DLD1 (cell line): Measurements from ENCODE around the gene NDUFB8.
"Not testable (repeated sequence)": the region's sequence is repeated elsewhere in the genome, so short reads cannot be mapped to it uniquely, and the experiment has no call there.

Experiments used
- in situ Hi-C: cut with HindIII; loops from 2 replicates; pipeline ENCODE4 v1.10.0; 2017; ENCODE audit warnings: low sequenced_read_pairs

NDUFB8 gene

DNA sequence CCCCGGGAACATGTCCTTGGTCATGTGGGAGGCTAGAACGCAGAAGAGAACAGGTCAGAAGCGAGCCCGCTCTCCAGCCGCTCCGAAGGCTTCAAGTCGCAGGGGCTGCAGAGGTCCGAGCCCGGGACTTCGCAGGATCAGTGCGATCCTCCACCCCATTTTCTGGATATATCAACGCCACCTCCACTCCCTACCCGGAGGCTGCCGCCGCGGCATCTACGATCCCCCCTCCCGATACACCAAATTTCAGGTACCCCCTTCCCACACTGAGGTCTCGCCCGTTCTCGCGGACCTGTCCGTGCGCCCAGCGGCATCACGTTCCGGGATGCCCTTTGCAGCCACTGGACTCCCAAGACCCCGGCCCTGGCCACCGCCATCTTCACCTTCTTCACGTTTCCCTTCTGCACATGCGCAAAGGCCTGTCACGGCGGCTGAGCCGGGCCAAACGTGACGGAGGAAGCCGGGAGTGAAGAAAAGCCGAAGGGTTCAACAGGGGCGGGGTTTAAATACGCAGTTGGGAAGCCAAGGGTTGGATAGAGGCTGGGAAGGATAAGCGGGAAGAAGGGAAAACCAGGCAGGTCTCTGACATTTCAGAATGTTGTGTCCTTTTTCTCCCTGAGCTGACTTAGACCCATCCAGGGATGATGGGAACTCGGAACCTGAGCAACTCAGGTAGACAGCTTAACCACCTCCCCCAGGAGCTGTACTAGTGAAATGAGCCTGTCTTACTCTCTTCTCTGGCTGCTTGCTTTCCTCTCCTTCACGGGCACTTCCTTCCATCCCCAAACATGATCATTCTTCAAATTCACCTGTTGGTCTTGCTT, at the start of gene NDUFB8:
Gene NDUFB8, minus strand, starts transcription at position 397 of the 824 bp plus-strand sequence. Its CDS starts 20 bp downstream, at position 377.
- in situ Hi-C loops: no loop called here

DNA sequence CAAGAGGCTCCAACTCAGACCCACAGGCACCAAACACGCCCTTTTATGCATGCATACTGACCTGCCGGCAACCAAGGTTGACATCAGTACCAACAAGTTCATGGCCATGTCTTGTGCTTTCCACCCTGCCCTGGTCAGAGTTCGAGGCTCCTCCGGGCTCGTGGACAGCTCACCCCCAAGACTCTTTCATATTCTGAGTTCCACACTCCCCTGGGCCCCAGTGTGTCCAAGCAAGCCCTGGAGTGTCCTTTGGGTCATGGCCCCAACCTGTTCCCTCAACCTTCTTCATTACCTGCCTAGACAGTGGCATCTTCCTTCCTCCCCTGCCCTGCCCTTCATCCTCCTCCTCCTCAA, 46.6 kb upstream of the NDUFB8 start:
- in situ Hi-C loops: no loop called here

DNA sequence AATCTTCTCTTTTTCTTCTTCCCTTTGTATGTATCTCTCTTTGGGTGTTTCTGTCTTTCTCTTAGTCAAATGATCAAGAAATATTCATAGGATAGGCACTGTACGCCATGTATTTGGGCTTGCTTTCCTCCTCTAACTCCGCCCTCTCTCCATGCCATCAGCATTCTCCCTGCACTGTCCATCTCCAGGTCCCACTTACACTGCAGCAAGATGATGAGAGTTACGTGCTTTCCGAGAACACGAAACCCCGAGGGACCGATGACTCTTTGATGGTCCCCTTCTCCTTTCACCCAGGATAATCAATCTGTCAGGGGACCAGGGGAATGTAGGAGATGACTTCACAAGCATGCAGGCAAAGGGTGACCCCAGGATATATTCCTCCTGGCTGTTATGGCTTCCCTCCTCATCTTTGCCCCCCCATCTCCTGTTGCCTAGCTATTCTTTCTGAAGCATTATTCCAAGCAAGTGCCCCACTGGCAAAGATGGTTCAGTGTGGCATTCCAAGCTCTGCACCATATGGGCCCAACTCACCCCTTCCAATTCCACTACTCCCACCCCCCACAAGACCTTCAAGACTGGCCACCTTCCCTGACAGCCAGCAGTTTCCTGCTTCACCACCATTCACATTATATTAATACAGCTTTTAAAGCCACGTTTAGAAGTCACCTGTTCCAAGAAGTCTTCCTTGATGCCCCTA, 46.1 kb upstream of the NDUFB8 start:
- in situ Hi-C loops: no loop called here

GRCh38 chr10:100575146-100575545, 45.5 kb upstream of the NDUFB8 start:
- in situ Hi-C loops: not testable (repeated sequence)

GRCh38 chr10:100571084-100571856, 41.6 kb upstream of the NDUFB8 start:
- in situ Hi-C loops: no loop called here

DNA sequence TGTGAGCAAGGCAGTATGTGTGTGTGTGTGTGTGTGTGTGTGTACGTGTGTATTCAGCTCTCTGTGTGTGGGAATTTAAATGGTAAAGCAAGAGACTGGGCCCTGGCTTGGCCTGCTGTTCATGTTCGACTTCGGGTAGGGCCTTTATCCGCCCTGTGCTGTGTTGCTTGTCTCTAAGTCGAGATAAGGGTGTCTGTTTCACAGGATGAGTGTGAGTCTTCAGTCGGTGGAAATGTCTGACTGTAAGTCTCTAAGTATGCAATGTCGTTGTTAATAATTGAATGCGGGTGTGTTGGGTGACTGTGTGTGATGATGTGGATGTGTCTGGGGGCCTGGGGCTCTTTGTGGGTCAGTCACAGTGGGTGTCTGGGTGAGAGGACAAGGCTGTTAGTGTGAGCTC, 40.8 kb upstream of the NDUFB8 start:
- in situ Hi-C loops: no loop called here

DNA sequence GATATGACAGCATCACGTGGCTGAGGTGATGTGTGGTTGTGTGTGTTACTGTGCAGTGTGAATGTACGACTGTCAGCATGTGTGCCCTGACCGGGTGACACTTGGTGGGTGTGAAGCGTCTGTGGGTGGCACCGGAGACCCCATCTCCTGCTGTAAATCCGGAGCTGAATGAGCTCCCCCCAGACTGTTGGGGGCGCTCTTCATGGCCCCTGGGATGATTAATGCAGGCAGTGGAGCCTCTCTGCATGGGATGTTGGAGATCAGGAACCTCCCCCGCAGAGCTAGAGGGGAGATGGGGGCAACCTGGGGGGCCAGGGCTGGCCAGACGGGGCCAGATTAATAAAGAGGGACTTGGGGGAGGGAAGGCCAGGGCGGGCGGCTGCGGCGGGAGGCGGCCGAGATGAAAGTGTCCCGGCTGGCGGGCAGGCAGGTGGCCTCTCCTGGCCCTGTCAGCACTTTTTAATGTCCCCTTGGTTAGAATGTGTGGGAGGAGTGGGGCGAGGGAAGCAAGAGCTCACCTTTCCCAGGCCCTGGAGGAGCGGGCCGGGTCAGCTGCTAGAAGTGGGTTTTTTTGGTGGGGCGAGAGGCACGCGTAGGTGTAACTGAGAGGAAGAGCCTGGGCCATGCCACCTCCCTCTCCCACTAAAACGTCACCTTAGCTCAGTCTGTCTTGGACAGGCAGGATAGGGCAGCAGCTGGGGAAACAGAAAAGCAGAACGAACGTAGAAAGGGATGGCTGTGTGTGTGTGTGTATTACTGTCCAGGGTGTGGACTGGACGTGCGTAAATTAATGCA, 40.2 kb upstream of the NDUFB8 start:
- in situ Hi-C loops: no loop called here

- in situ Hi-C loops: no loop called here
Measured at GRCh38 chr10:100568912-100569311, 39.2 kb upstream of the NDUFB8 start.

DNA sequence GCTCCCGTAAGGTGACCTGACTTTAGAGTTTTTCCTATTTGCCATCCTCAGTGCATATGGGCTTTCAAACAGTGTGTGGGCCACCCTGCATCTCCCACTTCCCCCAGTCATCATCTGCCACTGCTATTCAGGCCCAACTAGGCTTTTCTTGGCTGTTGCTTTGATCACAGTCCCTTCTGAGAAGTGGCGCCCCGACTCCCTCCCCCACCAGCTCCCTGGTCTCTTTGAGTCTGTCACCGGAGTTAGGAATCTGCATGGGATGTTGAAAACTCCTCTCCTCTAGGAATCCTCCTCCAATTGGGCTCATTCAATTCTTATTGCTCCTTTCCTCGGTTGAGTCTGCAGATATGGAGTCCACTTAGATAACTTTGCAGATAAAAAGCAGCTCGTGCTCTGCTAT, 38.2 kb upstream of the NDUFB8 start:
- in situ Hi-C loops: no loop called here

GRCh38 chr10:100567249-100567648, 37.6 kb upstream of the NDUFB8 start:
- in situ Hi-C loops: no loop called here

- in situ Hi-C loops: no loop called here
Measured at GRCh38 chr10:100566561-100566960, 36.9 kb upstream of the NDUFB8 start.

DNA sequence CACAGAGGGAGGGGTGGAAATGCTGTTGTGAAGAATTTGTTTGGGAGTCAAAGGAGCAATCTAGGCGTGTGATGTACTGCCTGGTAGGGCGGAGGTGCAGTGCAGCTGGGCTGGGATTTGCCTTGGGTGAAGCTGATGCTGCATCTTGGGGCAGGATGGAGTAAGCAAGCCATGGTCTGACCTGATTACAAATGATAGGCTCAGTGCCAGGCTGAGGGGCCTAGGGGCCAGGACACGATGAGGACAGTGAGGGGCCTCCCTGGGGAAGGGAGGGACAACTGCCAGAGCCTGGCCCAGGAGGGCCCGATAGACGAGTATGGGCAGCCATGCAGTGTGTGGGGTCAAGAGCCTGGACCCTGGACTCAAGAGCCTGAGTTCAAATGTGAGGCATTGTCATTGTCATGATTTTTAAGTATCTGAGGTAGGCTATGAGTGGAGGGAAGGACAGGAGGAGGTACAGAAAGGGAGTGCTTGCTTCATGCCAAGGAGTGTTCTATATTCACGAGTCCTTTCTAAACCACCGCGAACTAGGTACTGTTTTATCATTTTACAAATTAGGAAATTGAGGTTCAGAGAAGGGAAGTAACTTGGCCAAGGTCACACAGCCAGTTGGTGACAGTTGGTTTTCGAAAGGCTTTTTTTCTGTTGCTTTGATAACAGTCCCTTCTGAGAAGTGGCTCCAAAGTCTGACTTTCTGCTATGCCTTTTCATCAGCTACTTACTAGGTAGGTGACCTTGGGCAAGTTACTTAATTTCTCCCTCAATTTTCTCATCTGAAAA, 35.7 kb upstream of the NDUFB8 start:
- in situ Hi-C loops: no loop called here

DNA sequence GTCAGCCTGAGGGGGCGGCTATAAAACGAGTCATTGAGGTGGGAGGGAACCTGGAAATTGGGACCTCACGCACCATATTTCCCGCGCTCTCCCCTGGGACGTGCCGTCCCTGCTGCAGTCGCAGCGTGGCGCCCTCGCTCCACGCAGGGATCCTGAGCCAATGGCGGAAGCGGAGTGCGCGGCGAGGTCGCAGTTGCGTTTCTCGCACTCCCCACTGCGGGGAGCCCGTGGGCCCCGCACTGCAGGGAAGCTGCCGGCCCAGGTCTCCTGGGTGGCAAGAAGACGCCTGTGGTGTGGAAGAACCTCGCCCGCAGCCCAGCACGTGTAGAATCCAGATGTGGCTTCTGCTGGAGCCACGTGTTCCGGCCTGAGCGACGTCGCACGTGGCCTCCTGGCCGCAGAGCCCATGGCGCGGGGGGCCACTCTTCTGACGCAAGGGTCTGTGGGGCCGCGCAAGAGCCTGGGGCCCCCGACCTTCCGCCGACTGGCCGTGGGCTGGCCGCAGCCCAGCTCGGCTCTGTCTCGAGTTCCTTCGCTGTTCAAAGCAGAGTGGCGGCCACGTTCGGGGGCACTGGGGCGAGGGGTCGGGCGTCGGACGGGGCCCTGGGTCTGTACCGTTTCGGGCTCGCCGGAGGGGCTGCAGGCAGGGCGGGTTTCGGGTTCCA, 32.5 kb upstream of the NDUFB8 start:
- in situ Hi-C loops: no loop called here

- in situ Hi-C loops: no loop called here
Measured at GRCh38 chr10:100561005-100561404, 31.3 kb upstream of the NDUFB8 start.

DNA sequence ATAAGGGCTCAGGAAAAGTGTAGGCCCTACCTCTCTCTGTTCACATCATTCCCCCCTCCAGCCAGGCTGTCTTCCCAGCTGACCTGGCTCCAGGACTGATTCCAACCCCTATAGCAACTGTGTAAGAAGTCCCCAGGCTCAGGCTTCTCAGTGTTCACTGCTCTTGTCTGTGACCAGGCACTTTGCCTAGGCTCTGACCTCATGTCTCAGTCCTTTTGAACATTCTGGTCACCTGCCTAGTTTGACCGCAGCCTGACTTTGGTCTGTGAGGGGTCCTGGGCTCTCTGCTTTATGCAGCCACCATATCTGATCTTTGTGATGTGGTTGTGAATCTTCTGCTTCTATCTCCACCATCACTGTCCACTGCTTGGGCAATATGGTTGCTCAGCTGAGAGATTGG, 30.6 kb upstream of the NDUFB8 start:
- in situ Hi-C loops: no loop called here

DNA sequence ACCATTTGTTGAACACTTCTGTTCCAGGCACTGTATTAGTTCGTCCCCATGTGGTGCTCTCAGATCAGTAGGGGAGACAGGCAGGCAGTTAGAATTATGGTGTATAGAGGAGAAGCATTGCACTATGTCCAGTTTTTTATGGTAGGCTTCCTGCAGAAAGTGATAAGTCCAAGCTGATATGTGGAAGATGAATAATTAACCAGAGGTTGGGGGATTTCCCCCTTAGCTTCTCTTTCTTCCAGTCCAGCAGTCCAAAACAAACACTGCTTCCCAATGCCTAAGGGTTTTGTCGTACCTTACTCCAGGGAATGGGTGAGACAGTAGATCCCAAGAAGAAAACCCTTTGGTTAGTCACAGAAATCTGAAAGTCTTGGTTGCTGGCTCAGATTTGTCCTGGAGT, 25.2 kb upstream of the NDUFB8 start:
- in situ Hi-C loops: no loop called here

DNA sequence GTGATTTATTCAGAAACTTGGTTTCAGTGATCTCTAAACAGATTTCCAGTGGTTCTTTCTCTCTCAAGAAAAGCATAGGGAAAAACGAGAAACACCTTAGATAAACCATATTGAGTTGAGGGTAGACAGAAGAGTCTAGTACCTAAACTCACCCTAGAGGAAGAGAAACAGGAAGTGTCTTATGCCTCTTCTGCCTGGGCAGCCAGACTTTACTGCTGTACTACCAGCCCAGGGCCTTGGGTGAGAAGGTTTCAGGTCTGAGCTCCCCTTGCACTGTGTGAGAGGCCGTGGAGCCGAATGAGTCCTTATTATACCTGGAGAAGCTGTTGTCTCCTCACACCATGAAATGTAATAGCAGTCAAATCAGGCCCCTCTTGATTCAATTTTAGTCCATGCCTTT, 24.3 kb upstream of the NDUFB8 start:
- in situ Hi-C loops: no loop called here

GRCh38 chr10:100551738-100552137, 22.1 kb upstream of the NDUFB8 start:
- in situ Hi-C loops: no loop called here

- in situ Hi-C loops: no loop called here
Measured at GRCh38 chr10:100551196-100551595, 21.5 kb upstream of the NDUFB8 start.

DNA sequence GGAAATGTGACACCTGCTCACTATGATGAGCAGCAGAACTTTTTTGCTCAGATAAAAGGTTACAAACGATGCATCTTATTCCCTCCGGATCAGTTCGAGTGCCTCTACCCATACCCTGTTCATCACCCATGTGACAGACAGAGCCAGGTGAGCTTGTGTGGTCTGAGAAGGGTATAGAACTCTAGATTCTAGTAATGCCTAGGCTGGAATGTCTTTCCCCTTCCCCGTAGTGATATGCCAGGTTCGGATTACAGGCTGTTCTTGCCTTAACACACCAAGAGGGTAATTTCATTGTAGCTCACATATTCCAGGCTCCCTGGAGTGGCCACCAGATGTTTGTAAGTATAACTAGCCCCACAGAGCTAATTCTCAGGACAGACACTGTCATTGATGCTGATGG, 15.3 kb upstream of the NDUFB8 start:
- in situ Hi-C loops: no loop called here
